ENCODE measurements around the gene MMRN2.
"Not testable (repeated sequence)": the region's sequence is repeated elsewhere in the genome, so short reads cannot be mapped to it uniquely, and the experiment has no call there.

The MMRN2 gene

DNA sequence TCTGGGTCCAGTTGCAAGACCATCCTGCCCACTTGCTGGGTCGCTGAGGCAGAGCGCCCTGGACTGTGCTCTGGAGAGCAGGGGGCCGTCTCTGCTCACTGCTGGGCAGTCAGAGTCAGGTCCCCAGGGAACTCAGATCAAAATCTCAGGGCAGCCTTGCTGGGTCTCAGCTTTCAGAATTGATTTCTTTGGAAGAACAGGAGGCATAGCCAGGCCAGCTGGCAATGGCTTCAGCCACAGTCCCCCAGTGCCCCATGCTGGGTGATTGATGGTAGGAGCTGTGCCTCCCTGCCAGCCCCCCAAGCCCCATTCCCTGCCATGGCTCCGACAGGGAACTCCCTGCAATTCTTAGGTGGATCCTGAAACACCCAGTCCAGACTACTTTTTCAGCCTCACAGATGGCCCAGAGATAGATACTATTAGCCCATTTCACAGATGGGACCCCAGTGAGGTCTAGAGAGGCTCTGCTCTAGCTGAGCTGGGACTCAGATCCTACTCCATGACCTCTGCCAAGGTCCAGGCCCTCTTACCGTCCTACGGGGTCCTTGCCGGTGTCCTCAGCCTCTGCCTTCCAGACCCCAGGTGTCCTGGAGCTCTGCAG is 467 bp downstream of the MMRN2 start:
- no peak for DNase-seq (ENCODE audit: extremely low spot score)
- ChIA-PET POLR2A (interaction anchor here (0.5 kb wide), 1 partner anchor 191 kb away, joined by 4 read pairs; no protein-coding TSS in a partner anchor), CTCF (interaction anchor here (0.9 to 15.9 kb wide), 3 partner anchors 11 to 14 kb away, joined by 3 to 238 read pairs (median 27); partner anchors contain the start of gene ADIRF)
- TF ChIP-seq, protein P1, sequence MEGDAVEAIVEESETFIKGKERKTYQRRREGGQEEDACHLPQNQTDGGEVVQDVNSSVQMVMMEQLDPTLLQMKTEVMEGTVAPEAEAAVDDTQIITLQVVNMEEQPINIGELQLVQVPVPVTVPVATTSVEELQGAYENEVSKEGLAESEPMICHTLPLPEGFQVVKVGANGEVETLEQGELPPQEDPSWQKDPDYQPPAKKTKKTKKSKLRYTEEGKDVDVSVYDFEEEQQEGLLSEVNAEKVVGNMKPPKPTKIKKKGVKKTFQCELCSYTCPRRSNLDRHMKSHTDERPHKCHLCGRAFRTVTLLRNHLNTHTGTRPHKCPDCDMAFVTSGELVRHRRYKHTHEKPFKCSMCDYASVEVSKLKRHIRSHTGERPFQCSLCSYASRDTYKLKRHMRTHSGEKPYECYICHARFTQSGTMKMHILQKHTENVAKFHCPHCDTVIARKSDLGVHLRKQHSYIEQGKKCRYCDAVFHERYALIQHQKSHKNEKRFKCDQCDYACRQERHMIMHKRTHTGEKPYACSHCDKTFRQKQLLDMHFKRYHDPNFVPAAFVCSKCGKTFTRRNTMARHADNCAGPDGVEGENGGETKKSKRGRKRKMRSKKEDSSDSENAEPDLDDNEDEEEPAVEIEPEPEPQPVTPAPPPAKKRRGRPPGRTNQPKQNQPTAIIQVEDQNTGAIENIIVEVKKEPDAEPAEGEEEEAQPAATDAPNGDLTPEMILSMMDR (IDR thresholded peaks at IDR 0.05; ENCODE audit: control extremely low read depth, extremely low read depth, low read depth, missing control alignments), result no peak

DNA sequence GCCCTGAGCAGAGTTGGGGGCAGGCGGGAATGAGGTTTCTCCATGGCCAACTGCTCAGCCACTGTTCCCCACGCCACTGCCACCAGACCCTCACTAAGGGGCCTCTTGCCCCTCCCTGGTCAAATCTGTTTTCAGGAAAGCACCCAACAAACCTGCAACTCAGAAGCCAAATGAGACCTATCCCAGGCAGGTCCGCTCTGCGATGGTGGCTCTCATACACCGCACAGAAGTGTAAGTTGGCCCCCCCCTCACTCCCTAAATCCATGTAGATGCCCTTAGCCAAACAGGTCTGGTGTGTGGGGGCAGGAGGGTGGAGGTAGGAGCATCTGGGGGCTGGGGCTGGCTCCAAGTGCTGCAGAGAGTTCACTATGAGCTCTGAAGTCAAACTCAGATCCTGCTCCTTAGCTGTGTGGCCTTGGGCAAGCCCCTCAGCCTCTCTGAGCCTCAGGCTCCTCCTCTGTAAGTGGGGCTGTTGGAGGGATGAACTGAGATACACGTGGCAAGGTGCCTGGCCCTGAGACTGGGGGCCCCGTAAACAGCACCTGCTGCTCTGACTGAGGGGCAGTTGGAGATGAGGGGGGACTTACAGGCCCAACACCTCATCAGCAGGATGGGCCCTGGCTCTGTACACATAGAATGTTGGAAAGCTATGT is 1.1 kb downstream of the MMRN2 start:
- POLR2A ChIA-PET, result interaction anchor here (0.5 kb wide), 1 partner anchor 192 kb away, joined by 4 read pairs; no protein-coding TSS in a partner anchor
- TF ChIP-seq, protein P1 (IDR thresholded peaks at IDR 0.05; ENCODE audit: control extremely low read depth, extremely low read depth, low read depth, missing control alignments), result no peak
- CTCF ChIA-PET, result interaction anchor here (3.1 to 15.9 kb wide), 2 partner anchors 12 to 14 kb away, joined by 27 to 238 read pairs; partner anchors contain the start of gene ADIRF
- DNase-seq (ENCODE audit: extremely low spot score), result no peak

DNA sequence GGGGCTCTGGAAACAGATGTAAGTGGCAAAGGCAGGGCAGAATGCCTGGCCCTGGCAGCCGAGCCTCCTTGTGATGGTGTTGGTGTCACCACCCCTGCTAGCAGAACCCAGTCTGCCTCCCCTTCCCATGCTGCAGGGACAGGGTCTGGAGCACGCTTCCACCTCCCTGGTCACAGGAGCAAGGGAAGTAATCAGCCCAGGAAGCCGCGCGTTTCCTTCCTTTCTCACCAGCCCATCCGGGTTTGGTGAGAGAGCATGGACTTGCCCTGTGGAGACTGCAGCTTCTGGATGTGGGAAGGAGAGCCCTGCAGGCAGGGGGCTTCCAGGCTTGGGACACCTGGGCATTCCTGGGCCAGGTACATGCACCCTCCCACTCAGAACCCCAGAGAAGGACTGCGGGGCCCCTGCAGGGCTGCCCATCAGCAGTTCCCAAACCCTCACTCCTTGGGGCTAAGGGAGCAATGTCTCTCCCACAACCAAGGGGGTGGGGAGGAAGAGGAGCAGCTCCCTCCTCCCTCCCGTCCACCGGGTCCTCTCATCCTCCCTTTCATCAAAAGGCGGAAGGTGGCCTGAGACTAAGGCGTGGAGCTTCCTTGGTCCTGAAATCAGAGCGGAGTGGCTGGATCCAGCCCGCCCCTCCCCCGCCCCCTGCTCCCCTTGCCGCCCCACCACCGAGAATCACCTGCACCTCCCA is 1.8 kb downstream of the MMRN2 start:
- ChIA-PET POLR2A (interaction anchor here (0.7 kb wide), 1 partner anchor 10 kb away, joined by 5 read pairs; no protein-coding TSS in a partner anchor), CTCF (interaction anchor here (1.5 to 15.9 kb wide), 3 partner anchors 9 to 14 kb away, joined by 6 to 238 read pairs (median 6); partner anchors contain the start of gene ADIRF)
- DNase-seq (ENCODE audit: extremely low spot score), result no peak
- TF ChIP-seq, protein P1 (IDR thresholded peaks at IDR 0.05; ENCODE audit: control extremely low read depth, extremely low read depth, low read depth, missing control alignments), result no peak

DNA sequence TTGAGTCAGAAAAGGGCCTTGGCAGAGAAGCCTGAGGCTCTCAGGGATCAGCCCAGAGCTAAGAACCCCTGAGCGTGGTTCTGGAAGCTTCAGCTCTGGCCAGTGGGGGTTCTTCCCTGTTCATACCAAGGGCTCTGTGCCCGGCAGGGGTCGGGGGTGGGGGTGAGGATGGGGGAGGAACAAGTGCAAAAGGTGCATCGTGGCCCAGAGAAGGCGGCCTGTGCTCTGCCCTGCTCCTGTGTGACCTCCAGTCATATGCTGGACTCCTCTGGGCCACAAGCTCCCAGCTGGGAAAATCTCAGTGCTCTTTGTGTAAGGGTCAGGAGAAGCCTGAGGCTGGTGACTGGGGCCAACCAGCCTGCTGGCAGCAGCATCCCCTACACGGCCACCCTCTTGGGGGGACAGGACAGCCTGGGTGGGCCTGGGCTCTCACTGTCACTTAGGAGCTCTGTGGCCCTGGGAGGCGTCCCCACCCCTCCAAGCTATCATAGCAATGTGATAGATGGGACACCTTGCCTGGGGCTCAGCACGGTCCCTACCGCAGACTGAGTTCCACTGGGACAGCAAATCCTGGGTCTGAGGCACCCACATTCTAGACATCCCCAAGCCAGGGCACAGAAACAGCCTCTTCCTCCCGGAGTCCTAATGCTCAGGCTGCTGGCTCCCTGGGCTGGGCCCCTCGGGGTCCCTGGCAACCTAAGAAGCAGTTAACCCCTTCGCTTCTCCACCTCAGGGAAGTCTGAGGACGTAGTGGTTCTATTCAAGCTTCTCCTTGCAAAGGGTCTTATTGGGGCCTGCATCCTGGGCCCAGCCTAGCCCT is 2.5 kb downstream of the MMRN2 start:
- CTCF ChIA-PET, result interaction anchor here (1.5 kb wide), 3 partner anchors 8 to 16 kb away, joined by 4 to 6 read pairs (median 6); partner anchors contain the start of gene ADIRF

DNA sequence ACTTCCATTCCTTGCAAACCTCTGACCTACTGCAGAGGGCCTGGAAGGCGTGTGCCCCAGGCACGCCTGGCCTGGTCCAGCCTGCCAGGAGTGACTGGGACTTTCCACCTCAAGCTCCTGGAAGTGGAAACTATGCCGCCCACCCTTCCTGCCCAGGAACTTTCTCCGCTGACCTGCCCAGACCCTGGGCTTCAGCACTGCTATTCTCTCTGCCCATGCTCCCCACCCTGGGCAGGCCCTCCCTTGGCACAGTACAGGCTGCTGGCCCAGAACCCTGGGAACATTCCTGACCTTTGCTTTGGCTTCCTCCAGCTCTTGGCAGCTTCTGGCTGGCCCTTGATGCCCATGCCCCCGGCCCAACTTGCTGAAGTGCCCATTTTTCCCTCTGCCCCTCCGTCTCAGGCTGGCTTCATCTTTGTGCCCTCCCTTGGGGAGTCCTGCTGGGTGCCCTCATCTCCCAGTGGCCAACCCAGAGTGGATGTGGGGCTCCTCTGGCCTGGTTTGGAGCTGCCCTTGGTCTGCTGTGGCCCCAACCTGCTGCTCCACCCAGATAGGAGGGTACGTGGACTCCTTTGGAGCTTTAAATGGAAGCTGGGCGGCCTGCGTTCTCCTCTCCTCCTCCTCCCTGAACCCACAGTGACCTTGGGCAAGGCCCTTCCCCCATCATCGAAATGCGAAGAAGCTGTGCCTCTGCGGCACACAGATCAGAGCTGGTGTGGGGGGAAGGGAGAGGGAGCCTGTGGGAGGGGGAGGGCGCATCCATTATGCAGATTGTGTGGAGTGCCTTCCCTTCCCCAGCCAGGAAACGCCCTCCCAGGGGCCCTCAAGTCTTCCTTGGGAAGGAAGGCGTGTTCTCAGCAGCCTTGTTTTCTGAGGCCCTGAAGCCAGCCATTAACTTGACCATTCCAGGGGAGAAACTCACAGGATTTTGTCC is 3.4 kb downstream of the MMRN2 start:
- ChIA-PET CTCF (interaction anchor here (1.5 kb wide), 3 partner anchors 8 to 16 kb away, joined by 4 to 6 read pairs (median 6); partner anchors contain the start of gene ADIRF), POLR2A (interaction anchor here (0.6 kb wide), 1 partner anchor 141 kb away, joined by 3 read pairs; the partner anchor contains the start of gene SHLD2)
- TF ChIP-seq, protein P1 (IDR thresholded peaks at IDR 0.05; ENCODE audit: control extremely low read depth, extremely low read depth, low read depth, missing control alignments), result no peak
- no peak for DNase-seq (ENCODE audit: extremely low spot score)

More for the DNA sequence above, 2.5 kb downstream of the MMRN2 start:
- TF ChIP-seq, protein P1 (IDR thresholded peaks at IDR 0.05; ENCODE audit: control extremely low read depth, extremely low read depth, low read depth, missing control alignments), result no peak
- POLR2A ChIA-PET, result interaction anchor here (0.7 kb wide), 1 partner anchor 11 kb away, joined by 5 read pairs; no protein-coding TSS in a partner anchor
- DNase-seq (ENCODE audit: extremely low spot score), result no peak

DNA sequence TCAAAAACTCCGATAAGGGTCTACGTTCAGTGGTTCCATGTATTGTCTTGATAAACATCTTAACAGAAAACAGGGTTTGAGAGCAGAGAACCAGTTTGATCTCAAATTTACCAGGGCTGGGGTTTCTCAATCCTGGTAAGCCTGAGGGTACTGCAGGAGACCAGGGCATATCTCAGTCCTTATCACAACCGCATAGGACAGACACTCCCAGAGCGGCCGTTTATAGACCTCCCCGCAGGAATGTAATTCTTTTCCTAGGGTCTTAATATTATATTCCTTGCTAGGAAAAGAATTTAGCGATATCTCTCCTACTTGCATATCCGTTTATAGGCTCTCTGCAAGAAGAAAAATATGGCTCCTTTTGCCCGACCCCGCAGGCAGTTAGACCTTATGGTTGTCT is 4.7 kb downstream of the MMRN2 start:
- CTCF ChIA-PET, result interaction anchor here (1.0 kb wide), 2 partner anchors 7 to 18 kb away, joined by 3 read pairs; no protein-coding TSS in a partner anchor
- POLR2A ChIA-PET; DNase-seq (ENCODE audit: extremely low spot score): not testable (repeated sequence)
